Measurements from ENCODE around the gene GOLGA5. TPM values are rescaled to one million over a fixed set of nuclear protein-coding genes. Genes with fewer than 3 reads are reported as not detected.

GOLGA5 gene
- total and polyA plus RNA-seq, 2 of the 13 experiments (the other 11 are each of a cell fraction or from before 2014, with no cell fraction given), result 31.0 to 40.0 TPM

DNA sequence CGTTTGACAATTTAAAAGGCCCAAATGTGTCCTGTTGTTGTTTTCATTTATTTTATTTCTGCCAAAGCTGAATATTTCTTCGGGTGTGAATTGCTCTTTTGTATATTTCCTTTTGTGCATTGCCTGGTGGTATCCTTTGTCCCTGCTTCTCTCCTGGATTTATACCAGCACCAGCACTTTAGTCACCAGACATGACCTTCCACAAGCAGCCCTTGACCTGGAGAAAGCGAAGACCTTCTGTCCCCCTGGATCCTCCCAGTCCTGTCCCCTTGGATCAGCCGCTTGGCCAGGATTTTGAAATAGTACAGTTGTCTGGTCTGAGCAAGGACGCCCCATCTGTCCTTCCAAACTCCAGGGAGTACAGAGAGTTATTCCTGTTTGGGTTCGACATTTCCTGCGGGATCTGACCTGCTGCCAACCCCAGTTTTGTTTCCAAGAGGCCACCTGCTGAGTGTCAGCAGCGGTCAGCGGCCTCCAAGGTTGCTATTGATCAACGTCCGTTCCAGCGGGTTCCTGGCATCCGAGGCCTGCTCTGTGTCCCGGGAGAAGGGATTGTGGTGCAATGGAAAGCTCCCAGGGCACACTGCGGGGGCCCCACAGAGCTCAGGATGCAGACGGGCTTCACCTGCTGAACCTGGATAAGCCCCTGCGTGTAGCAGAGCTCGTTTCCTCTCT lies 83.8 kb downstream of the GOLGA5 start (continued):
- no peak for TF ChIP-seq TCF12 (IDR thresholded peaks at IDR 0.05)
- 0 out of 2 replicates have a peak, but pooled peaks have one; percentile 33 for TF ChIP-seq TCF12 (CRISPR knock-in tag; IDR thresholded peaks at IDR 0.05)
- TF ChIP-seq, protein P1, sequence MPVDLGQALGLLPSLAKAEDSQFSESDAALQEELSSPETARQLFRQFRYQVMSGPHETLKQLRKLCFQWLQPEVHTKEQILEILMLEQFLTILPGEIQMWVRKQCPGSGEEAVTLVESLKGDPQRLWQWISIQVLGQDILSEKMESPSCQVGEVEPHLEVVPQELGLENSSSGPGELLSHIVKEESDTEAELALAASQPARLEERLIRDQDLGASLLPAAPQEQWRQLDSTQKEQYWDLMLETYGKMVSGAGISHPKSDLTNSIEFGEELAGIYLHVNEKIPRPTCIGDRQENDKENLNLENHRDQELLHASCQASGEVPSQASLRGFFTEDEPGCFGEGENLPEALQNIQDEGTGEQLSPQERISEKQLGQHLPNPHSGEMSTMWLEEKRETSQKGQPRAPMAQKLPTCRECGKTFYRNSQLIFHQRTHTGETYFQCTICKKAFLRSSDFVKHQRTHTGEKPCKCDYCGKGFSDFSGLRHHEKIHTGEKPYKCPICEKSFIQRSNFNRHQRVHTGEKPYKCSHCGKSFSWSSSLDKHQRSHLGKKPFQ (CRISPR knock-in tag; IDR thresholded peaks at IDR 0.05; ENCODE audit: insufficient replicate concordance), result no peak
- peak; percentile 38 for TF ChIP-seq FOXA3 (CRISPR knock-in tag; IDR thresholded peaks at IDR 0.05)
- peak; percentile 54; the same call in 1 of the 2 replicates for TF ChIP-seq YEATS2 (CRISPR knock-in tag; IDR thresholded peaks at IDR 0.05; ENCODE audit: borderline replicate concordance)
- peak; percentile 26 for TF ChIP-seq ZEB1 (IDR thresholded peaks at IDR 0.05; ENCODE audit: insufficient replicate concordance, low read depth)
- TF ChIP-seq, protein P2, sequence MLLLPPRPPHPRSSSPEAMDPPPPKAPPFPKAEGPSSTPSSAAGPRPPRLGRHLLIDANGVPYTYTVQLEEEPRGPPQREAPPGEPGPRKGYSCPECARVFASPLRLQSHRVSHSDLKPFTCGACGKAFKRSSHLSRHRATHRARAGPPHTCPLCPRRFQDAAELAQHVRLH (CRISPR knock-in tag; IDR thresholded peaks at IDR 0.05; ENCODE audit: borderline replicate concordance, low read depth), result no peak
- peak; percentile 45; the same call in 1 of the 2 replicates for TF ChIP-seq MTA1 (CRISPR knock-in tag; IDR thresholded peaks at IDR 0.05; ENCODE audit: borderline replicate concordance)
- no peak for TF ChIP-seq ZNF776 (CRISPR knock-in tag; IDR thresholded peaks at IDR 0.05)
- TF ChIP-seq YEATS4 (CRISPR knock-in tag; IDR thresholded peaks at IDR 0.05; ENCODE audit: borderline replicate concordance), result 0 out of 2 replicates have a peak, but pooled peaks have one; percentile 31
- TF ChIP-seq SRSF4 (IDR thresholded peaks at IDR 0.05; ENCODE audit: low read depth, low read length, poor library complexity, severe bottlenecking), result no peak
- TF ChIP-seq ZNF34 (CRISPR knock-in tag; IDR thresholded peaks at IDR 0.05; ENCODE audit: borderline replicate concordance), result no peak

Measured in HepG2 (cell line).